Measurements from ENCODE around the gene TPST1.
A peak's percentile ranks its signal among the peaks of the same experiment; 100 is the strongest.
"Not testable (repeated sequence)": the region's sequence is repeated elsewhere in the genome, so short reads cannot be mapped to it uniquely, and the experiment has no call there.

Gene TPST1

DNA sequence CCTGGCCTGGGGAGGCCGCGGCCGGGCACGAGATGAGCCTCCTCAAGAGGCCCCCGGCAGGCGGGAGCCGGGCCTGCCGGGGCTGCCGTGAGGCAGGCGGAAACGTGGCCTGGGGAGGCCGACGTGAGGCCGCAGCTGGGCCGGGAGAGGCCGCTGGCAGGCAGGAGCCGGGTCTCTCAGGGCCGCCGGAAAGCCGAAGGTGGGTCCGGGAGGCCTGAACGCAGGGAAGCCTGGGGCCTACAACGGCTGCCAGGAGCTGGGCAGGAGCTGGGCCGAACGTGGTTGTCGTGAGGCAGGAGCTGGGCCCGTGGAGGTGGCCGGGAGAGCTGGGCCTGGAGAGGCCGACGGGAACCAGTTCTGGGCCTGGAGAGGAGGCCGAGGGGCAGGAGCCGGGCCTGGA is 171.9 kb downstream of the TPST1 start:
- H3K27ac ChIP-seq = no peak overlapping the region
- H3K36me3 ChIP-seq (replicated peaks) = no peaks in the 10 kb centered on the region
- in situ Hi-C loops (cut with HindIII; ENCODE audit: low pct_ligation_motif_present, low sequenced_read_pairs) = no loop called here
- TF ChIP-seq CTCF (IDR thresholded peaks at IDR 0.05; ENCODE audit: low read depth, low read length, missing control alignments) = no peak
- no peak for DNase-seq
- H3K4me3 ChIP-seq (ENCODE audit: low read depth, low read length) = no peak overlapping the region
- H3K27me3 ChIP-seq (replicated peaks) = no peaks in the 10 kb centered on the region

- H3K4me3 ChIP-seq (ENCODE audit: low read depth, low read length) = no peak overlapping the region
- DNase-seq = no peak
- H3K27ac ChIP-seq = no peak overlapping the region
- H3K27me3 ChIP-seq (replicated peaks) = no peaks in the 10 kb centered on the region
- in situ Hi-C loops (cut with HindIII; ENCODE audit: low pct_ligation_motif_present, low sequenced_read_pairs) = no loop called here
- TF ChIP-seq CTCF (IDR thresholded peaks at IDR 0.05; ENCODE audit: low read depth, low read length, missing control alignments) = no peak
- no peaks in the 10 kb centered on the region for H3K36me3 ChIP-seq (replicated peaks)
Observed at GRCh38 chr7:66377714-66378113, 172.6 kb downstream of the TPST1 start.

GRCh38 chr7:66379542-66380160 is 174.5 kb downstream of the TPST1 start:
- in situ Hi-C loops (cut with HindIII; ENCODE audit: low pct_ligation_motif_present, low sequenced_read_pairs) = no loop called here
- DNase-seq = peak; percentile 27
- no peak overlapping the region for H3K4me3 ChIP-seq (ENCODE audit: low read depth, low read length)
- H3K27ac ChIP-seq = peak overlapping the region; percentile 32
- H3K27me3 ChIP-seq (replicated peaks) = no peaks in the 10 kb centered on the region
- TF ChIP-seq CTCF (IDR thresholded peaks at IDR 0.05; ENCODE audit: low read depth, low read length, missing control alignments) = no peak
- no peaks in the 10 kb centered on the region for H3K36me3 ChIP-seq (replicated peaks)

GRCh38 chr7:66380272-66380888 is 175.2 kb downstream of the TPST1 start:
- Histone ChIP-seq H3K36me3 (replicated peaks) (no peaks in the 10 kb centered on the region), H3K27me3 (replicated peaks) (no peaks in the 10 kb centered on the region), H3K4me3 (ENCODE audit: low read depth, low read length) (no peak overlapping the region), H3K27ac (peak overlapping the region; percentile 32)
- no peak for TF ChIP-seq CTCF (IDR thresholded peaks at IDR 0.05; ENCODE audit: low read depth, low read length, missing control alignments)
- DNase-seq = peak; percentile 37
- in situ Hi-C loops (cut with HindIII; ENCODE audit: low pct_ligation_motif_present, low sequenced_read_pairs) = no loop called here

- H3K36me3 ChIP-seq (replicated peaks); H3K27ac ChIP-seq; H3K27me3 ChIP-seq (replicated peaks); DNase-seq; H3K4me3 ChIP-seq (ENCODE audit: low read depth, low read length); in situ Hi-C loops (cut with HindIII; ENCODE audit: low pct_ligation_motif_present, low sequenced_read_pairs): not testable (repeated sequence)
Observed at GRCh38 chr7:66382182-66382923, 177.2 kb downstream of the TPST1 start.

DNA sequence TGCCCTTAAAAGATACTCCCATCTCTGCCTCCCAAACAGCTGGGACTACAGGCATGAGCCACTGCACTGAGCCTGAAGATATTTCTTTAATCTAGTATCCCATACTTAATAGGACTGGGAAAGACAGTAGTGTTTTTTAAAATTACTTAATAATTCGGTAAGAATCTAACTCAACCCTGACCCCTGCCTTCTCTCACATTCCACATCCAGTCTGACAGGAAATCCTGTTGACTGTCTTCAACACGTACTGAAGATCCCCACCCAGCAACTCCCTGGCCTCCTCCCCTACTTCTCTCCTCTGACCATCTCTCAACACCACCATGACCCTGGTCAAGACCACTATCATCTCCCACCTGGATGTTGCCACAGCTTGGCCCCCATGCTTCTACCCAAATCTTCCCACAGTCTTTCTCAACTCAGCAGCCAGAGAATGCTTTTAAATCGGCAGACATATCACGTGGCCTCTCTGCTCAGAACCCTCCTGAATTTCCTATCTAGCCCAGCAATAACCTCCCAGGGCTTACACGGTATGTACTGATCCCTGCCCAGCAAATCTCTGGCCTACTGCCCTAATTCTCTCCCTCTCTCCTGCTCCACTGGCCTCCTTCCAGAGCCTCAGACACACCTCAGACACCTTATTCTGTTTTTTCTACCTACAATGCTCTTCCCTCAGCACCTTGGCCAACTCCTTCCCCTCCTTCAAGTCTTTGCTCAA is 180.2 kb downstream of the TPST1 start:
- H3K4me3 ChIP-seq (ENCODE audit: low read depth, low read length); in situ Hi-C loops (cut with HindIII; ENCODE audit: low pct_ligation_motif_present, low sequenced_read_pairs); H3K27me3 ChIP-seq (replicated peaks); DNase-seq; H3K27ac ChIP-seq; H3K36me3 ChIP-seq (replicated peaks): not testable (repeated sequence)

DNA sequence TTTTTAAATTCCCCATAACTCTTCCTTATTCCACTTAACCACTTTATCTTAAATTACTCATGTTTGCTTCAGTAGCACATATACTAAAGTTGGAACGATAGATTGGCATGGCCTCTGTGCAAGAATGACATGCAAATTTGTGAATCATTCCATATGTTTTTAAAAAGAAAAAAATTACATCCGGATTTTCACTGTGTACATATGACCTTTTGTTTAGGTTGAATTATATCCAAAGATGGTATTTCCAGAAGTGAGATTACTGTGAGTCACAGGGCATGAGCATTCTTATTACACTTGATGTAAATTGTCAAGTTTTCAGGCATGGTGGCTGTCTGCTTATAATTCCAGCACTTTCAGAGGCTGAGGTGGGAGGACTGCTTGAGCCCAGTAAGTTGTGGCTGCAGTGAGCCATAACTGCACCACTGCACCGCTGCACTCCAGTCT is 190.0 kb downstream of the TPST1 start:
- in situ Hi-C loops (cut with HindIII; ENCODE audit: low pct_ligation_motif_present, low sequenced_read_pairs); H3K4me3 ChIP-seq (ENCODE audit: low read depth, low read length); H3K27me3 ChIP-seq (replicated peaks); H3K36me3 ChIP-seq (replicated peaks): not testable (repeated sequence)
- peak; percentile 67 for DNase-seq
- peak overlapping the region; percentile 39 for H3K27ac ChIP-seq

GRCh38 chr7:66396052-66396451 is 190.9 kb downstream of the TPST1 start:
- H3K27me3 ChIP-seq (replicated peaks); H3K27ac ChIP-seq; DNase-seq; H3K4me3 ChIP-seq (ENCODE audit: low read depth, low read length); H3K36me3 ChIP-seq (replicated peaks); in situ Hi-C loops (cut with HindIII; ENCODE audit: low pct_ligation_motif_present, low sequenced_read_pairs): not testable (repeated sequence)

GRCh38 chr7:66398841-66399240 is 193.7 kb downstream of the TPST1 start:
- H3K4me3 ChIP-seq (ENCODE audit: low read depth, low read length); H3K27me3 ChIP-seq (replicated peaks); DNase-seq; H3K36me3 ChIP-seq (replicated peaks); in situ Hi-C loops (cut with HindIII; ENCODE audit: low pct_ligation_motif_present, low sequenced_read_pairs); H3K27ac ChIP-seq: not testable (repeated sequence)
